GM13977 (cell line): ENCODE data around the gene TK1.

Source experiments
- DNase-seq: peaks from one replicate; pipeline ENCODE4 v3.0.0; 2012; ENCODE audit warnings: low spot score
- in situ Hi-C: fragments of 300-500 bp; cut with MboI; formaldehyde crosslinking; loops from one replicate; pipeline ENCODE4 v1.12.0; 2022; ENCODE audit warnings: low sequenced_read_pairs, low pct_unique_long_range_greater_than_20kb, mixed read lengths, inconsistent platforms; ENCODE audit not compliant: unreplicated experiment
- TF ChIP-seq, protein P1 (sequence below): IDR thresholded peaks from 2 replicates; pipeline ENCODE4 v1.5.1; 2012; ENCODE audit warnings: mild to moderate bottlenecking, control low read depth; ENCODE audit not compliant: insufficient read depth; ENCODE audit errors: extremely low read depth, missing control alignments

TK1 gene

DNA sequence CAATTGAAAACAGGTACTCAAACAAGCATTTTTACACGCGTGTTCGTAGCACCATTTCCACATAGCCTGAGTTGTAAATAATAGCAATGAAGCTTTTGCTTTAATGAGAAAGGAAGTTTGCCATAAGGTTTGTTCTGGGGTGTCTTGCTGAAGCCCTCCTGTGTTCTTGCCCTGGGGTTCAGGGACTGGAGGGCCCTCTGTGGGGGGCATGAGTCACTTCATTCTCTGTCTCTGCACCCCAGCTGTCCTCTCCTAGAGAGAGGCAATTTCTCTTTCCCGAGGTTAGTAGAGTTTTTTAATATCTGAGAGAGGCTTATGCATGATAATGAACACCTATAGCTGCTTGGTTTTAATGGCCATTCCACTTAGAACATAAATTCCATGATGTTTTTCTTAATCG lies 9.9 kb upstream of the TK1 start:
- TF ChIP-seq, protein P1, sequence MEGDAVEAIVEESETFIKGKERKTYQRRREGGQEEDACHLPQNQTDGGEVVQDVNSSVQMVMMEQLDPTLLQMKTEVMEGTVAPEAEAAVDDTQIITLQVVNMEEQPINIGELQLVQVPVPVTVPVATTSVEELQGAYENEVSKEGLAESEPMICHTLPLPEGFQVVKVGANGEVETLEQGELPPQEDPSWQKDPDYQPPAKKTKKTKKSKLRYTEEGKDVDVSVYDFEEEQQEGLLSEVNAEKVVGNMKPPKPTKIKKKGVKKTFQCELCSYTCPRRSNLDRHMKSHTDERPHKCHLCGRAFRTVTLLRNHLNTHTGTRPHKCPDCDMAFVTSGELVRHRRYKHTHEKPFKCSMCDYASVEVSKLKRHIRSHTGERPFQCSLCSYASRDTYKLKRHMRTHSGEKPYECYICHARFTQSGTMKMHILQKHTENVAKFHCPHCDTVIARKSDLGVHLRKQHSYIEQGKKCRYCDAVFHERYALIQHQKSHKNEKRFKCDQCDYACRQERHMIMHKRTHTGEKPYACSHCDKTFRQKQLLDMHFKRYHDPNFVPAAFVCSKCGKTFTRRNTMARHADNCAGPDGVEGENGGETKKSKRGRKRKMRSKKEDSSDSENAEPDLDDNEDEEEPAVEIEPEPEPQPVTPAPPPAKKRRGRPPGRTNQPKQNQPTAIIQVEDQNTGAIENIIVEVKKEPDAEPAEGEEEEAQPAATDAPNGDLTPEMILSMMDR, result no peak
- in situ Hi-C loops, result no loop called here
- no peak for DNase-seq

DNA sequence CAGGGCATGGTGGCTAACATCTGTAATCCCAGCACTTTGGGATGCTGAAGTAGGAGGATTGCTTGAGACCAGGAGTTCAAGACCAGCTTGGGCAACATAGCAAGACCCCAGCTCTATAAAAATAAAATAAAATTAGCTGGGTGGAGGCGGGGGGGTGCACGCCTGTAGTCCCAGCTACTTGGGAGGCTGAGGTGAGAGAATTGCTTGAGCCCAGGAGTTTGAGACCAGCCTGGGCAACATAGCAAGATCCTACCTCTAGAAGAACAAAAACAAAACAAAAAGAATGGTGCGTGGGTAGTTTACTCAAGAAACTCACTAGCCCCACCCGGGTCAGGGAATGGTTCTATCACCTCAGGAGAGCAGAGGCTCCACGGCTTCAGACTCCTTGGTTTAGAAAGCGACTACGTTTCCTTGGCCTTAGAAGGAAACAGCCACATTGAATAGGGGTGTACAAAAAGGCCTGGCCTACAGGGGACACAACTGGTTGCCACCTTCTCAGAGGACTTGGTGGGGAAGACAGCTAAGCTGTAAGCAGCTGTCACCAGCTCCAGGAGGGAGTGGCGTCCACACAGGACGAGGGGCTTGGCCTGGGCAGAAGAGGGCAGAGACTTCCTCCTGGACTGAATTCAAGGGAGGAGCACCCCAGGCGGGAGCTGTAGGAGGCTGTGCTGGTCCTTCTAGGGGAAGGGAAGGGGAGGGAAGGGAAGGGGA lies 716 bp downstream of the TK1 start:
- DNase-seq, result no peak
- TF ChIP-seq, protein P1, result no peak
- in situ Hi-C loops, result no loop called here

DNA sequence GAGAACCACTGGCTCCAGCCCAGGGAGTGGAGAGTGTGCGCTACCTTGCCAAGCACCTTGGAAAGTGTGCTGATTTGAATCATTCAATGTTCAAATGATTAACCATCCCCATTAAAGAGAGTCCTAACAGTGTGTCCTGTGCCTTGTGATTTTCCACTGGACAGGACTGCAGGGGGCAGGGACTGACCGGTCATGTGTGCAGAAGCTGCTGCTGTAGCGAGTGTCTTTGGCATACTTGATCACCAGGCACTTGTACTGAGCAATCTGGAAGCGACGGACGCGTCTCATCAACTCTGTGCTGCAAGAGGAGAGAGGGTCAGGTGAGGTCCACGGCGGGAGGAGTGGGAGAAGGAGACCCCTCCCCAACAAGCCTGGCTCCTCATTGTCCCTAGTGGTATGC lies 2.0 kb downstream of the TK1 start:
- DNase-seq, result no peak
- TF ChIP-seq, protein P1, result no peak
- in situ Hi-C loops, result no loop called here

DNA sequence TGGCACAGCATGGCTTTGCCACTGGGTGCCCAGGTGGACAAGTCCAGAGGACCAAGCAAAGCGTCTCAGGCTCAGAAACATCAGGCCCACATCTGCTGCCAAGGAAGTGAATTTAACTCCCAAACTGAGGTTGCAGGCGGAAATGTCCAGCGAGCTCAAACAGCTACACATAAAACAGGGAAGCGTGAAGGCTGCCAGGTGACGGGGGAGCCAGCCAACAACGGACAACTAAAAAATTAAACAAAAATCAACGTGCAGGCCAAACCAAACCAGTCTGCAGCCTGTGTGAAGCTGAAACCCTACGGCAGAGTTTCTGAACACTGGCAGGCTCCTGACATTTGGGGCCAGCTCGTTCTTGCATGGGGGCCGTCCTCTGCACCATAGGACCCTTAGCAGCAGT lies 2.5 kb downstream of the TK1 start:
- in situ Hi-C loops, result no loop called here
- TF ChIP-seq, protein P1, result no peak
- DNase-seq, result no peak

DNA sequence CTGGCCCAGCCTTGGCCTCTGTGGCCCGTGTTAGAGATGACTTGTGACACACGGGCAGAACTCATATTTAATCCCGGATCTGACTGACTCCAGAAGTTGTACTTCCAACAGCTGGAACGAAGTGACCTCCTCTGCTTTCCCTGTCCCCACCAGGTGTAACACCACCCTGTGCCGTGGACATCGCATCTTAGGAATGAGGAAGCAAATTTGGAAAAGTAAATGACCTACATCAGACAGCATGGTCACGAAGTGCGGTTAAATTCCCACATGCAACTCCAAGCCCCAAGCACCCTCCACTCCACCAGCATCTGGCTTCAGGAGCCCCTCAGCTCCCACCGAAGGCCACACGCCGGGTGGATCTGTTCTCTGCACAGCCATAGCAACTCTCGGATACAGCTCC lies 2.9 kb downstream of the TK1 start:
- DNase-seq, result no peak
- in situ Hi-C loops, result no loop called here
- TF ChIP-seq, protein P1, result no peak

DNA sequence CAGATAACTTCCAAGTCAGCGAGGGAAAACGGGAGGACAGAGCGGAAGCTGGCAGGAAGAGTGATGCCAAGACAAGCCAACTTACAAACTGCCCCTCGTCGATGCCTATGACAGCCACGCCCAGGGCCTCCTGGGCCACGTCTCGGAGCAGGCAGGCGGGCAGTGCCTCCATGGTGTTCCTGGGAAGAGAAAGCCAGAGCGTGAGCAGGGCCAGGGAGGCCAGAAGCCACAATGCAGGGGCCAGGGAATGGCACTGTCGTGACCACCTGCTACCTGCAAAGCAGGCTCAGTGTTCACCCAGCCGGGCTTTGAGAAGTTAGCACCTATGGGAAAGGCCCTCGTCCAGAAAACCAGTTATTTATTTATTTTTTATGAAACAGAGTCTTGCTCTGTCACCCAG lies 4.3 kb downstream of the TK1 start:
- TF ChIP-seq, protein P1, result no peak
- DNase-seq, result no peak
- in situ Hi-C loops, result no loop called here
